HG02642 (cell line): Measurements from ENCODE around the gene CDH13.

Source experiments
- ATAC-seq: cut with Tn5 transposase; IDR thresholded peaks from one replicate; pipeline ENCODE4 v1.9.1; 2021; ENCODE audit warnings: mild to moderate bottlenecking; ENCODE audit not compliant: unreplicated experiment, poor library complexity

CDH13 gene

GRCh38 chr16:83603723-83604570 lies 977.2 kb downstream of the CDH13 start:
- no peak for ATAC-seq

- ATAC-seq, result no peak
Measured at GRCh38 chr16:83606486-83607030, 979.8 kb downstream of the CDH13 start.

GRCh38 chr16:83609178-83609577 lies 982.4 kb downstream of the CDH13 start:
- no peak for ATAC-seq

GRCh38 chr16:83615141-83615952 lies 988.6 kb downstream of the CDH13 start:
- ATAC-seq, result no peak

GRCh38 chr16:83615953-83616350 lies 989.2 kb downstream of the CDH13 start:
- no peak for ATAC-seq

- ATAC-seq, result no peak
Measured at GRCh38 chr16:83619381-83620150, 992.8 kb downstream of the CDH13 start.

- no peak for ATAC-seq
Measured at GRCh38 chr16:83622010-83622409, 995.2 kb downstream of the CDH13 start.

GRCh38 chr16:83623091-83623730 lies 996.4 kb downstream of the CDH13 start:
- no peak for ATAC-seq

GRCh38 chr16:83623892-83624291 lies 997.1 kb downstream of the CDH13 start:
- ATAC-seq, result no peak

GRCh38 chr16:83624429-83625120 lies 997.8 kb downstream of the CDH13 start:
- ATAC-seq, result no peak

GRCh38 chr16:83626204-83626603 lies 999.4 kb downstream of the CDH13 start:
- no peak for ATAC-seq

GRCh38 chr16:83626676-83627075 lies 999.9 kb downstream of the CDH13 start:
- ATAC-seq, result no peak

- no peak for ATAC-seq
Measured at GRCh38 chr16:83627996-83628395, 1001.2 kb downstream of the CDH13 start.

- ATAC-seq, result no peak
Measured at GRCh38 chr16:83629426-83629825, 1002.7 kb downstream of the CDH13 start.

- no peak for ATAC-seq
Measured at GRCh38 chr16:83629836-83630235, 1003.1 kb downstream of the CDH13 start.

- ATAC-seq, result no peak
Measured at GRCh38 chr16:83630979-83631378, 1004.2 kb downstream of the CDH13 start.

GRCh38 chr16:83633286-83633685 lies 1006.5 kb downstream of the CDH13 start:
- no peak for ATAC-seq

GRCh38 chr16:83648347-83648746 lies 1021.6 kb downstream of the CDH13 start:
- no peak for ATAC-seq

GRCh38 chr16:83651871-83652270 lies 1025.1 kb downstream of the CDH13 start:
- ATAC-seq, result no peak
